HL-60 (cell line): ENCODE results near the gene USP40.

Experiments
- DNase-seq, 2 experiments: peaks; one replicate each; pipeline ENCODE4 v3.0.0-alpha.2; 2010 to 2020; ENCODE audit warnings: low read depth in 1 of 2, low spot score in 1 of 2
- H3K27ac ChIP-seq: fragments of 250-450 bp; sonication (Bioruptor Pico); replicated peaks from 2 replicates; pipeline ENCODE4 v1.5.1; 2020; ENCODE audit warnings: mild to moderate bottlenecking, moderate library complexity
- H3K27me3 ChIP-seq: fragments of 250-450 bp; sonication (Bioruptor Pico); 2 replicates; pipeline ENCODE4 v1.5.1; 2021; ENCODE audit warnings: mild to moderate bottlenecking, moderate library complexity; ENCODE audit not compliant: insufficient read depth, poor library complexity, severe bottlenecking
- H3K4me3 ChIP-seq: replicated peaks from 2 replicates; pipeline ENCODE4 v1.5.1; 2011; ENCODE audit warnings: mild to moderate bottlenecking, control low read depth, low read length; ENCODE audit not compliant: insufficient read depth
- CTCF ChIP-seq: IDR thresholded peaks from one replicate; pipeline ENCODE4 v1.5.1; 2011; ENCODE audit warnings: low read length, control low read depth, inconsistent platforms; ENCODE audit not compliant: insufficient read depth
- GABPA ChIP-seq: IDR thresholded peaks from 2 replicates; pipeline ENCODE4 v1.6.1; 2012; ENCODE audit warnings: low read depth
- POLR2AphosphoS5 ChIP-seq: IDR thresholded peaks from 2 replicates; pipeline ENCODE4 v1.6.1; 2012; ENCODE audit warnings: low read depth
- REST ChIP-seq: IDR thresholded peaks from 2 replicates; pipeline ENCODE4 v1.6.1; 2012; ENCODE audit warnings: low read depth; ENCODE audit not compliant: insufficient replicate concordance
- SPI1 ChIP-seq: IDR thresholded peaks from 2 replicates; pipeline ENCODE4 v1.6.1; 2012; ENCODE audit warnings: low read depth, mild to moderate bottlenecking, borderline replicate concordance

USP40 gene

GRCh38 chr2:233458826-233459225, 107.8 kb downstream of the USP40 start:
- no peak overlapping the region for H3K4me3 ChIP-seq
- no peak for DNase-seq
- H3K27ac ChIP-seq = no peak overlapping the region
- H3K27me3 ChIP-seq = no peaks in the 10 kb centered on the region
- TF ChIP-seq GABPA (no peak), SPI1 (no peak), CTCF (no peak), POLR2AphosphoS5 (no peak), REST (no peak)

- TF ChIP-seq SPI1 = no peak
- TF ChIP-seq CTCF = no peak
- no peak for TF ChIP-seq REST
- no peak for TF ChIP-seq POLR2AphosphoS5
- no peak for TF ChIP-seq GABPA
- no peaks in the 10 kb centered on the region for H3K27me3 ChIP-seq
- H3K4me3 ChIP-seq = no peak overlapping the region
- H3K27ac ChIP-seq = no peak overlapping the region
- no peak for DNase-seq
Measured at GRCh38 chr2:233458031-233458610, 108.5 kb downstream of the USP40 start.

GRCh38 chr2:233457356-233457755, 109.2 kb downstream of the USP40 start:
- no peak overlapping the region for H3K27ac ChIP-seq
- TF ChIP-seq REST (no peak), GABPA (no peak), CTCF (no peak), SPI1 (no peak), POLR2AphosphoS5 (no peak)
- no peak for DNase-seq

More at GRCh38 chr2:233457356-233457755, 109.2 kb downstream of the USP40 start:
- Histone ChIP-seq H3K4me3 (no peak overlapping the region), H3K27me3 (no peaks in the 10 kb centered on the region)
